HG03159 (cell line): ENCODE data around the gene CES3.

Experiments used
- ATAC-seq: cut with Tn5 transposase; IDR thresholded peaks from one replicate; pipeline ENCODE4 v1.9.1; 2021; ENCODE audit warnings: mild to moderate bottlenecking, moderate library complexity; ENCODE audit not compliant: unreplicated experiment

CES3 gene

GRCh38 chr16:66926171-66926947 lies 34.7 kb upstream of the CES3 start:
- ATAC-seq, result no peak

- ATAC-seq, result no peak
Measured at GRCh38 chr16:66926961-66927436, 34.1 kb upstream of the CES3 start.

DNA sequence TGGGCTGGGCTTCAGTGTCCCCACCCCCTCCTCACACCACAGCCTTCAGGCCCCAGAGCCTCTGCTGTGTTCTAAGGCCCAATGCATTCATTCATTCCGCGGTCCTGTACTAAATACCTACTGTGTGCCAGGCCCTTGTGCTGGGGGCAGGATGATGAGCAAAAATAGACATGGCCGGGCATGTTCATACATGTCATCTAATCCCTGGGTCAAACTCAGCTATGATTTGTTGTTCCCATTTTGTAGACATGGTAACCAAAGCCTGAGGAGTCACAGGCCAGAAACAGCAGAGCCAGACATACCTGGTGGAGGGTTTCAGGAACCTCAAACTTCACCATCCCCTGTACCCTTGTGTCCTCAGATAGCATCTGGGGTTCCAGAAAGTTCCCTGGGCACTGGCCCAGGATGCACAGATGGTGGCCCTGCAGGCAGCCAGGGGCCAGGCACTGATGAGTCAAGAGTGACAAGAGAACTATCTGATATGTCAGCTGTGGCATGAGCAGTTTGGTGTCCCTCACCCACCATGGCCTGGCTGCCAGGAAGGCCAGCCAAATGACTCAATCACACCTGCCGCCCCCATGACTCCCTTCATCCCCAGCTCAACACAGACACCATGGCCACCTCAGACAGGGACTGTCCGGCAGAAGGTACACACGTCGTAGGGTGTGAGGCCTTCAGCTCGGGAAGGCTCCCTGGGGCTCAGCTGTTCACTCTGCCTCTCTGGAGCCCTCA lies 33.0 kb upstream of the CES3 start:
- no peak for ATAC-seq

- no peak for ATAC-seq
Measured at GRCh38 chr16:66928702-66929388, 32.2 kb upstream of the CES3 start.

DNA sequence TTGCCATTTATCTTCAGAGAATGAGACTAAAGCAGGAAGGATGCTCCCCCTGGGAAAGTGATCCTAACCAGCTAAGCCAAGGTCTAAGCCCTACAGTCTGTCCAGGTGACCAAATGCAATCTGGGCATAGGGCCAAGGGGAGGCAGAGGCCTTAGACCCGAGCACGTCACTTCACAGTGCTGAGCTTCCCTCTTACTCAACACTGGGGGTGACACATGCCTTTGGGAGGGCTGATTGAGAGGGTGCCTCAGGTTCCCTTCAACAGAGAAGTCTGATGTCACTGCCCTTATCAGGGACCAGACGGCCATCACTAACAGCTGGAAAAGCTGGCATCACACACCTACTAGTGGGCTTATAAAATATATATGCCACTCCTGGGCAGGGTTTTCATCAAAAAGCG lies 30.9 kb upstream of the CES3 start:
- no peak for ATAC-seq

- ATAC-seq, result no peak
Measured at GRCh38 chr16:66931665-66932064, 29.4 kb upstream of the CES3 start.

- no peak for ATAC-seq
Measured at GRCh38 chr16:66932076-66932475, 29.0 kb upstream of the CES3 start.

- peak; percentile 9 for ATAC-seq
Measured at GRCh38 chr16:66933776-66934137, 27.3 kb upstream of the CES3 start.

GRCh38 chr16:66934138-66934838 lies 26.8 kb upstream of the CES3 start, which contains the start of gene CIAO2B:
Gene CIAO2B (minus strand): TSS chr16:66934402. CDS start chr16:66934364, 38 bp downstream.
- ATAC-seq, result peak; percentile 63

GRCh38 chr16:66934839-66935313 lies 26.2 kb upstream of the CES3 start:
- peak; percentile 19 for ATAC-seq

DNA sequence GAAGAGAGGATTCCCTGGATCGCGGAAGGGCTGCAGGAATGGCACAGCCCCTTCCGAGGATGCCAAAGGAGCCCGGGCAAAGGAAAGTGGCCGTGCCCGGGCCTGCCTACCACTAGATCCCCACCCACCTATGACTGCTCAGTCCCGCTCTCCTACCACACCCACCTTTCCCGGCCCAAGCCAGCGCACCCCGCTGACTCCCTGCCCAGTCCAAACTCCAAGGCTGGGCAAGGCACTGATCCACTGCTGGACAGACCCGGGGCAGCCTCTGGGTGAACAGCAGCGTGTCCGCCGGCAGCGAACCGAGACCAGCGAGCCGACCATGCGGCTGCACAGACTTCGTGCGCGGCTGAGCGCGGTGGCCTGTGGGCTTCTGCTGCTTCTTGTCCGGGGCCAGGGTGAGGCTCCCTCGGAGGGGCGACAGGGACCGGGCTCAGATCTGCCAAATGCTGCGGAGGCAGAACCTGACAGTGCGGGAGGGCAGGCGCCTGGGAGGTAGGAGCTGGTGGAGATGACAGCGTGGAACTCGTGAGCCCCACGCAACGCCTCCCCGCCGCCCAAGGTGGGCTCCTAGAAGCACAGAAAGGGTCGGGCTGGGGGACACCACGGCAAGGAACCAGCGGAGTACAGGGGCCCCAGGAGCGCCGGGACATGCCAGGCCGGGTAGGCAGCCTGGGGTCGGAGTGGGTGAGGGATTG lies 25.6 kb upstream of the CES3 start, which contains the start of gene CES2:
TSS of gene CES2 (plus strand) at position 203 of the 698 bp plus-strand sequence. CDS start at position 323, 120 bp downstream.
- ATAC-seq, result no peak

- no peak for ATAC-seq
Measured at GRCh38 chr16:66936462-66936861, 24.6 kb upstream of the CES3 start.

DNA sequence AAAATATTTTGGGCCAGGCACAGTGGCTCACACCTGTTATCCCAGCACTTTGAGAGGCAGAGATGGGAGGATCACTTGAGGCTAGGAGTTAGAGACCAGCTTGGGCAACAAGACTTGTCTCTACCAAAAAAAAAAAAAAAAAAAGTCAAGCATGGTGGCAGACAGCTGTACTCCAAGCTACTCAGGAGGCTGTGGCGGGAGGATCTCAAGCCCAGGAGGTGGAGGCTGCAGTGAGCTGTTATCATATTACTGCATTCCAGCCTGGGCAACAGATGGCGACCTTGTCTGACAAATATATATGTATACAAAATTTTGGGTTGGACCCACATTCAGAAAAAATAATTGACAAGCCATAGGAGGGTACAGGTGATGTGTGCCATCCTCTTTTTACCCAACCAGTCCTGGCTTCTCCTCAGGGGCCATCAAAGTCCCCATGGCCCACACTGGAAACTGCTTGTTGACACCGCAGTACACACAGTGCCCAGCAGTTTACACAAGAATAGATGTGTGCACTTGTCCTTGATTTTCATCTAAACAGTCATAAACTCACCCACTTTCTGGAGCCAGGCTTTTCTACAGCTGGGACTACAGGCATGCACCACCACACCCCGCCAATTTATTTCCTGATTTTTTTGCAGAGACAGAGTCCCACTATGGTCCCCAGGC lies 24.0 kb upstream of the CES3 start:
- ATAC-seq, result no peak

- ATAC-seq, result no peak
Measured at GRCh38 chr16:66937725-66938337, 23.2 kb upstream of the CES3 start.

GRCh38 chr16:66939366-66939765 lies 21.7 kb upstream of the CES3 start:
- ATAC-seq, result no peak

DNA sequence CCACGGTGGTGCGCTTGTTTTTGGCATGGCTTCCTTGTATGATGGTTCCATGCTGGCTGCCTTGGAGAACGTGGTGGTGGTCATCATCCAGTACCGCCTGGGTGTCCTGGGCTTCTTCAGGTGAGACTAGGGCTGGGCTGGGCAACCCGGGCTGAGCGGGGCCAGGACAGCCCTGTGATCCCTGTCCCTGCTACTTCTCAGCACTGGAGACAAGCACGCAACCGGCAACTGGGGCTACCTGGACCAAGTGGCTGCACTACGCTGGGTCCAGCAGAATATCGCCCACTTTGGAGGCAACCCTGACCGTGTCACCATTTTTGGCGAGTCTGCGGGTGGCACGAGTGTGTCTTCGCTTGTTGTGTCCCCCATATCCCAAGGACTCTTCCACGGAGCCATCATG lies 20.8 kb upstream of the CES3 start:
- ATAC-seq, result no peak

DNA sequence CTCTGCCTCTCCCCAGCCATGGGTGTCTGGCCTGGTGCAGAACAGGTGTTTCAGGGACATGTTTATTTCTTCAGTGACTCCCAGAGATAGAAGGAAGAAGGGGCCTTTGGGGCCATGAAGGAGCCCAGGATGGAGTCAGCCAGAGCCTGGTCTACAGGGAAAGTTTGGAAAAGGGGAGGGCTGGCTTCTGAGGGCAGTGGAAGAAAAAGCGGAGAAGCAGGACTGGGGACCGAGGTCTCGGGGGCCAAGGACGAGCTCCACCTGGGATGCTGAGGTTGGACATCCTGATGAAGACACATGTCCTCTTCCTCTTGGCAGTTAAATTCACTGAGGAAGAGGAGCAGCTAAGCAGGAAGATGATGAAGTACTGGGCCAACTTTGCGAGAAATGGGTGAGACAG lies 18.1 kb upstream of the CES3 start:
- no peak for ATAC-seq

DNA sequence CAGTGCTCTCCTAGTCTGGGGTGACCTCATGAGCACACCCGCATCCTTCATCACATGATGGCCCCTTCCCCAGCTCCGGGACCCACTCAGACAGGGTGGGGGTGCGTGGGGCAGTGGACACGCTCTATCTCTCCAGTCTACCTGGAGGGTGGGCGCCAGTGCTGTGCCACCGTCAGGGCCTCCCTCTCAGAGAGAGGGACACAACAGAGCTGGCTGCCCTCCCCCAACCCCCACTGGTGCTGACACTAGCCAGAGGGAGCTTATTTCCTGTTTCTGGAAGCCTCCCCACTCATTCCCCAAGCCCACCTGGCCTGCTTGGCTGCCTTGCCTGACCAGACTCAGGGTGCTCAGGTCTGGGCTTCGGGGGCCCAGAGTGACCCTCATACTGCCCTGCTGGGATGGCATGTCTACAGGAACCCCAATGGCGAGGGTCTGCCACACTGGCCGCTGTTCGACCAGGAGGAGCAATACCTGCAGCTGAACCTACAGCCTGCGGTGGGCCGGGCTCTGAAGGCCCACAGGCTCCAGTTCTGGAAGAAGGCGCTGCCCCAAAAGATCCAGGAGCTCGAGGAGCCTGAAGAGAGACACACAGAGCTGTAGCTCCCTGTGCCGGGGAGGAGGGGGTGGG lies 17.5 kb upstream of the CES3 start:
- ATAC-seq, result no peak

- no peak for ATAC-seq
Measured at GRCh38 chr16:66944054-66944441, 17.0 kb upstream of the CES3 start.
